ENCODE data around the gene SERPINB7. TPM values are rescaled to one million over a fixed set of nuclear protein-coding genes. Genes with fewer than 3 reads are reported as not detected.

Gene SERPINB7
- total RNA-seq, 1 donor from 2014 or later, result 18.0 TPM

DNA sequence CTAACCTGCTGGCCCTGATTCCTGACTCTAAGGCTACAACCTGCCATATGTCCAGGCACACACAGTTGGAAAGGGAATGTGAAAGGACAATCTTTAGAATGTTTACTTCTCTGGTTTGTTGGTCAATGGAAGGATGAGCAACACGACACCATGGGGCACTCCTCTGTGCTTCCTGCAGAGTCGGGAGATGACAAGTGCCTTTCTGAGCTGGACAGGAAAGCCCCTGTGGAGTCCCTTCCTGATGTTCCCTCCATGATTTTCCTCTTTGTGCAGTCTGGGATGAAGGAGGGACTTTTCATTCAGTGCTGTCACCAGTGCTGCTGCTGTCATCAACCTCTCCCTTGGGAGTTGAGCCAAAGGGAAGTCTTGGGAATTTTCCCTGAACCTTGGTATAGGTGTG lies 22.6 kb upstream of the SERPINB7 start:
- no peak overlapping the region for H3K27ac ChIP-seq (ENCODE audit: low read depth, low read length)
- H3K4me2 ChIP-seq (ENCODE audit: low read length), result no peak overlapping the region
- H3K27me3 Mint-ChIP-seq (ENCODE audit: low read depth, unreplicated experiment), result no peaks in the 10 kb centered on the region
- DNase-seq (ENCODE audit: low read depth) (no peak), FAIRE-seq (no peak)
- no peaks in the 10 kb centered on the region for H4K20me1 ChIP-seq (ENCODE audit: insufficient read depth, low read length)
- H3K9me3 ChIP-seq (ENCODE audit: insufficient read depth, low read depth, low read length), result no peaks in the 10 kb centered on the region
- H2AFZ ChIP-seq (ENCODE audit: low read depth, low read length), result no peak overlapping the region
- H3K4me1 ChIP-seq (ENCODE audit: insufficient read depth, low read length), result no peaks in the 10 kb centered on the region
- no peaks in the 10 kb centered on the region for H3K36me3 Mint-ChIP-seq (ENCODE audit: low read depth, unreplicated experiment)
- H3K9me3 Mint-ChIP-seq (ENCODE audit: unreplicated experiment), result no peaks in the 10 kb centered on the region
- no peaks in the 10 kb centered on the region for H3K36me3 ChIP-seq (ENCODE audit: insufficient read depth, low read length)
- no peak overlapping the region for H3K9ac ChIP-seq (ENCODE audit: low read length)
- H3K4me1 Mint-ChIP-seq (ENCODE audit: low read depth, unreplicated experiment), result no peaks in the 10 kb centered on the region
- no peak for TF ChIP-seq EZH2 (IDR thresholded peaks at IDR 0.05; ENCODE audit: insufficient read depth, low read length)
- TF ChIP-seq, protein P1, sequence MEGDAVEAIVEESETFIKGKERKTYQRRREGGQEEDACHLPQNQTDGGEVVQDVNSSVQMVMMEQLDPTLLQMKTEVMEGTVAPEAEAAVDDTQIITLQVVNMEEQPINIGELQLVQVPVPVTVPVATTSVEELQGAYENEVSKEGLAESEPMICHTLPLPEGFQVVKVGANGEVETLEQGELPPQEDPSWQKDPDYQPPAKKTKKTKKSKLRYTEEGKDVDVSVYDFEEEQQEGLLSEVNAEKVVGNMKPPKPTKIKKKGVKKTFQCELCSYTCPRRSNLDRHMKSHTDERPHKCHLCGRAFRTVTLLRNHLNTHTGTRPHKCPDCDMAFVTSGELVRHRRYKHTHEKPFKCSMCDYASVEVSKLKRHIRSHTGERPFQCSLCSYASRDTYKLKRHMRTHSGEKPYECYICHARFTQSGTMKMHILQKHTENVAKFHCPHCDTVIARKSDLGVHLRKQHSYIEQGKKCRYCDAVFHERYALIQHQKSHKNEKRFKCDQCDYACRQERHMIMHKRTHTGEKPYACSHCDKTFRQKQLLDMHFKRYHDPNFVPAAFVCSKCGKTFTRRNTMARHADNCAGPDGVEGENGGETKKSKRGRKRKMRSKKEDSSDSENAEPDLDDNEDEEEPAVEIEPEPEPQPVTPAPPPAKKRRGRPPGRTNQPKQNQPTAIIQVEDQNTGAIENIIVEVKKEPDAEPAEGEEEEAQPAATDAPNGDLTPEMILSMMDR (IDR thresholded peaks at IDR 0.05; ENCODE audit: insufficient read depth, low read depth, low read length), result no peak
- H3K4me3 Mint-ChIP-seq (ENCODE audit: unreplicated experiment), result no peak overlapping the region
- H3K27me3 ChIP-seq (ENCODE audit: insufficient read depth, low read length), result no peaks in the 10 kb centered on the region
- H3K79me2 ChIP-seq (ENCODE audit: insufficient read depth, low read length), result no peaks in the 10 kb centered on the region
- no peak overlapping the region for H3K4me3 ChIP-seq (ENCODE audit: insufficient read depth, low read depth, low read length)
- no peak overlapping the region for H3K27ac Mint-ChIP-seq (ENCODE audit: unreplicated experiment)

DNA sequence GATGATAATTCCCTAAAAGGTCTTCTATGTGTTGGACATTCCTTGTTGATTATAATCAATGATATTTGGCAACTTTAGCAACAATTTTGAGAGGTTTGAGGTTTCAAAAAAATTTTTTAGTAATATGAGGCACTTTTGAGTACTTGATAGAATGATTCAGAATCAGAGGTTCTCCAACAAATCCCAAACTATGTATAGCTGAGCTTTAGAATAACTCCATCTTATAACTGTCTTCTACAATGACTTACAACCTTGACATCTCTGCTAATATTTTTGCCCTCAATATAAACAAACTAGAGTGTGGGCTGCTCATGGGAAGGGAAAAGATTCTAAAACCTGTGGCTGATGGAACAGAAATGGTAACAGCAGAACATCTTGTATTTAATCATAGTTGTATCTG lies 21.5 kb upstream of the SERPINB7 start:
- no peak overlapping the region for H3K4me3 ChIP-seq (ENCODE audit: insufficient read depth, low read depth, low read length)
- H3K4me2 ChIP-seq (ENCODE audit: low read length), result no peak overlapping the region
- no peaks in the 10 kb centered on the region for H3K79me2 ChIP-seq (ENCODE audit: insufficient read depth, low read length)
- no peak overlapping the region for H3K27ac ChIP-seq (ENCODE audit: low read depth, low read length)
- H2AFZ ChIP-seq (ENCODE audit: low read depth, low read length), result no peak overlapping the region
- no peak overlapping the region for H3K9ac ChIP-seq (ENCODE audit: low read length)
- FAIRE-seq (no peak), DNase-seq (ENCODE audit: low read depth) (peak; percentile 13)
- Mint-ChIP-seq H3K36me3 (ENCODE audit: low read depth, unreplicated experiment) (no peaks in the 10 kb centered on the region), H3K9me3 (ENCODE audit: unreplicated experiment) (no peaks in the 10 kb centered on the region), H3K27ac (ENCODE audit: unreplicated experiment) (no peak overlapping the region), H3K4me3 (ENCODE audit: unreplicated experiment) (no peak overlapping the region), H3K27me3 (ENCODE audit: low read depth, unreplicated experiment) (no peaks in the 10 kb centered on the region), H3K4me1 (ENCODE audit: low read depth, unreplicated experiment) (no peaks in the 10 kb centered on the region)
- no peaks in the 10 kb centered on the region for H3K27me3 ChIP-seq (ENCODE audit: insufficient read depth, low read length)
- TF ChIP-seq, protein P1 (IDR thresholded peaks at IDR 0.05; ENCODE audit: insufficient read depth, low read depth, low read length), result no peak
- TF ChIP-seq EZH2 (IDR thresholded peaks at IDR 0.05; ENCODE audit: insufficient read depth, low read length), result no peak
- H3K9me3 ChIP-seq (ENCODE audit: insufficient read depth, low read depth, low read length), result no peaks in the 10 kb centered on the region
- no peaks in the 10 kb centered on the region for H3K36me3 ChIP-seq (ENCODE audit: insufficient read depth, low read length)
- no peaks in the 10 kb centered on the region for H3K4me1 ChIP-seq (ENCODE audit: insufficient read depth, low read length)
- H4K20me1 ChIP-seq (ENCODE audit: insufficient read depth, low read length), result no peaks in the 10 kb centered on the region

DNA sequence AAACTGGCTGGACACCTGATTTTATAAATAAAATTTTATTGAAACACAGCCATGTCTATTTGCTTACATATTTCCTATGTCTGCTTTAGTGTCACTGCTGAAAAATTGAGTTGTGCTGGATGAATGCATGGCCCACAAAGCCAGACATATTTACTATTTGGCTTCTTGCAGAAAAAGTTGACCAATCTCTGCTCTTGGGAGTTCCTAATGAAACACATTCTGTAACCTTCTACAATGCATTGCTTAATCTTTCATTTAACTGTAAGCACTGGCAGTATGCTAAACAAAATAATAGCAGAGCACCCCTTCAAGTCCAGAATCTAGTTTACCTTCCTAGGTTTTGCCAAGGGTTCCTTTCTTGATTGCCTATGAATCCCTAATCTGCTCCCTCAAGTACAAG lies 17.7 kb upstream of the SERPINB7 start:
- FAIRE-seq, result no peak
- H3K4me3 Mint-ChIP-seq (ENCODE audit: unreplicated experiment), result no peak overlapping the region

More for the DNA sequence above, 17.7 kb upstream of the SERPINB7 start:
- no peak overlapping the region for H3K27ac Mint-ChIP-seq (ENCODE audit: unreplicated experiment)
- H3K4me1 ChIP-seq (ENCODE audit: insufficient read depth, low read length), result peaks cover 7% of the 10 kb centered on the region
- H3K79me2 ChIP-seq (ENCODE audit: insufficient read depth, low read length), result no peaks in the 10 kb centered on the region
- no peak overlapping the region for H3K9ac ChIP-seq (ENCODE audit: low read length)
- no peaks in the 10 kb centered on the region for H3K27me3 ChIP-seq (ENCODE audit: insufficient read depth, low read length)
- no peak overlapping the region for H3K27ac ChIP-seq (ENCODE audit: low read depth, low read length)
- H3K4me2 ChIP-seq (ENCODE audit: low read length), result no peak overlapping the region
- H3K4me3 ChIP-seq (ENCODE audit: insufficient read depth, low read depth, low read length), result no peak overlapping the region
- no peaks in the 10 kb centered on the region for H3K9me3 ChIP-seq (ENCODE audit: insufficient read depth, low read depth, low read length)
- H3K9me3 Mint-ChIP-seq (ENCODE audit: unreplicated experiment), result peaks cover 13% of the 10 kb centered on the region
- H2AFZ ChIP-seq (ENCODE audit: low read depth, low read length), result no peak overlapping the region
- peaks cover 6% of the 10 kb centered on the region for H3K36me3 Mint-ChIP-seq (ENCODE audit: low read depth, unreplicated experiment)
- no peaks in the 10 kb centered on the region for H3K27me3 Mint-ChIP-seq (ENCODE audit: low read depth, unreplicated experiment)
- TF ChIP-seq, protein P1 (IDR thresholded peaks at IDR 0.05; ENCODE audit: insufficient read depth, low read depth, low read length), result no peak
- TF ChIP-seq EZH2 (IDR thresholded peaks at IDR 0.05; ENCODE audit: insufficient read depth, low read length), result no peak
- no peak for DNase-seq (ENCODE audit: low read depth)
- H3K36me3 ChIP-seq (ENCODE audit: insufficient read depth, low read length), result no peaks in the 10 kb centered on the region
- H4K20me1 ChIP-seq (ENCODE audit: insufficient read depth, low read length), result no peaks in the 10 kb centered on the region
- no peaks in the 10 kb centered on the region for H3K4me1 Mint-ChIP-seq (ENCODE audit: low read depth, unreplicated experiment)
